Mucosa of rectum (tissue), 2 donors: Measurements from ENCODE around the gene ISLR2.
A peak's percentile ranks its signal among the peaks of the same experiment; 100 is the strongest.

ENCODE experiments used
- H3K27ac ChIP-seq, 2 donors: one replicate each; pipeline ENCODE4 v1.7.0; 2013; ENCODE audit warnings: inconsistent platforms in 2 of 2, low read depth in 2 of 2, low read length in 2 of 2
- H3K27me3 ChIP-seq, 2 donors: one replicate each; pipeline ENCODE4 v1.7.0; 2013; ENCODE audit warnings: low read length in 2 of 2; ENCODE audit not compliant: control insufficient read depth in 2 of 2, insufficient read depth in 2 of 2
- H3K36me3 ChIP-seq, 2 donors: one replicate each; pipeline ENCODE4 v1.7.0; 2013; ENCODE audit warnings: low read length in 2 of 2; ENCODE audit not compliant: control insufficient read depth in 2 of 2, insufficient read depth in 2 of 2
- H3K4me1 ChIP-seq, 2 donors: one replicate each; pipeline ENCODE4 v1.7.0; 2013; ENCODE audit warnings: low read length in 2 of 2, mild to moderate bottlenecking in 1 of 2; ENCODE audit not compliant: control insufficient read depth in 2 of 2, insufficient read depth in 2 of 2
- H3K4me3 ChIP-seq, 2 donors: one replicate each; pipeline ENCODE4 v1.7.0; 2013; ENCODE audit warnings: low read length in 2 of 2
- H3K9ac ChIP-seq, 2 donors: one replicate each; pipeline ENCODE4 v1.7.0; 2013; ENCODE audit warnings: low read length in 2 of 2, low read depth in 1 of 2, mild to moderate bottlenecking in 1 of 2
- H3K9me3 ChIP-seq, 2 donors: one replicate each; pipeline ENCODE4 v1.7.0; 2013; ENCODE audit warnings: low read length in 2 of 2; ENCODE audit not compliant: control insufficient read depth in 2 of 2
- donor health status: healthy.
- donor health status: Normal muscosa, but diverticular disease.

Gene ISLR2

GRCh38 chr15:74178326-74179100 is 48.1 kb downstream of the ISLR2 start:
- Histone ChIP-seq H3K36me3 (no peaks in the 10 kb centered on the region), H3K9me3 (no peaks in the 10 kb centered on the region), H3K4me1 (peaks cover 0 to 2% of the 10 kb centered on the region in 2 donors), H3K27me3 (no peaks in the 10 kb centered on the region), H3K4me3 (no peak overlapping the region), H3K9ac (no peak overlapping the region), H3K27ac (no peak overlapping the region)

GRCh38 chr15:74179101-74179841 is 48.9 kb downstream of the ISLR2 start:
- Histone ChIP-seq H3K9ac (no peak overlapping the region), H3K9me3 (no peaks in the 10 kb centered on the region), H3K4me3 (no peak overlapping the region), H3K4me1 (peaks cover 0 to 2% of the 10 kb centered on the region in 2 donors), H3K27ac (peak overlapping the region; percentile 16 to 28), H3K27me3 (no peaks in the 10 kb centered on the region), H3K36me3 (no peaks in the 10 kb centered on the region)

- Histone ChIP-seq H3K9ac (no peak overlapping the region), H3K4me3 (no peak overlapping the region), H3K27ac (peak overlapping the region; percentile 16 to 28), H3K36me3 (no peaks in the 10 kb centered on the region), H3K27me3 (no peaks in the 10 kb centered on the region), H3K9me3 (no peaks in the 10 kb centered on the region), H3K4me1 (peaks cover 0 to 2% of the 10 kb centered on the region in 2 donors)
These were observed 49.8 kb downstream of the ISLR2 start for GRCh38 chr15:74179983-74180880.

GRCh38 chr15:74180881-74181602 is 50.7 kb downstream of the ISLR2 start:
- Histone ChIP-seq H3K9me3 (no peaks in the 10 kb centered on the region), H3K36me3 (no peaks in the 10 kb centered on the region), H3K9ac (no peak overlapping the region), H3K27ac (no peak overlapping the region), H3K4me1 (no peaks in the 10 kb centered on the region), H3K4me3 (no peak overlapping the region), H3K27me3 (no peaks in the 10 kb centered on the region)

- no peaks in the 10 kb centered on the region for H3K4me1 ChIP-seq
These were observed 51.7 kb downstream of the ISLR2 start for GRCh38 chr15:74182131-74182530.

GRCh38 chr15:74184582-74185091 is 54.3 kb downstream of the ISLR2 start:
- Histone ChIP-seq H3K27me3 (no peaks in the 10 kb centered on the region), H3K4me3 (no peak overlapping the region), H3K9ac (no peak overlapping the region), H3K4me1 (no peaks in the 10 kb centered on the region), H3K9me3 (no peaks in the 10 kb centered on the region), H3K36me3 (no peaks in the 10 kb centered on the region), H3K27ac (no peak overlapping the region)

More at GRCh38 chr15:74182131-74182530, 51.7 kb downstream of the ISLR2 start:
- Histone ChIP-seq H3K9ac (no peak overlapping the region), H3K36me3 (no peaks in the 10 kb centered on the region), H3K9me3 (no peaks in the 10 kb centered on the region), H3K27ac (no peak overlapping the region), H3K4me3 (no peak overlapping the region), H3K27me3 (no peaks in the 10 kb centered on the region)

- H3K9ac ChIP-seq = no peak overlapping the region
- no peaks in the 10 kb centered on the region for H3K27me3 ChIP-seq
- H3K36me3 ChIP-seq = no peaks in the 10 kb centered on the region
- H3K4me3 ChIP-seq = no peak overlapping the region
- no peak overlapping the region for H3K27ac ChIP-seq
- no peaks in the 10 kb centered on the region for H3K9me3 ChIP-seq
- no peaks in the 10 kb centered on the region for H3K4me1 ChIP-seq
These were observed 55.4 kb downstream of the ISLR2 start for GRCh38 chr15:74185710-74186348.
